ENCODE results near the gene MAGEA1. TPM values are rescaled to one million over a fixed set of nuclear protein-coding genes. Genes with fewer than 3 reads are reported as not detected.
A peak's percentile ranks its signal among the peaks of the same experiment; 100 is the strongest.
"Not testable (repeated sequence)": the region's sequence is repeated elsewhere in the genome, so short reads cannot be mapped to it uniquely, and the experiment has no call there.

Gene MAGEA1
- total RNA-seq, 1 experiment from 2014 or later, result not detected

DNA sequence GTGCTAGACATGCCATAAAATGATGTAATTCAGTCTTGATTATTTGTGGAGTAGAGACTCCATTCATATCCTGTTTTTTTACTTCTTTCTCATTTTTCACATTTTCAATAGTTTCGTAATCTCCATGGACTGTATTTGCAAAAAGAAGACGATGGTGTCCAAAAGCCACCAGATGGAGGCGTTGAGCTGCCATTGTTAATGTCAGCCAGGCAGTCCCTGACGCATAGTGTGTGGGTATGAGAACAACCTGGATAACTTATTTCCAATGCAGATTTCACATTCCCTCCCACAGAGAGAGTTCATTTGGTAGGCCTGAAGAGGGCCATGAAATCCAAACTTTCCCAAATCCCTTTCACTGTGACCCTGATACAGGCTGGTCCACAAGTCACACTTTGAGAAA lies 40.0 kb upstream of the MAGEA1 start:
- POLR2A ChIA-PET; H3K4me1 ChIP-seq (ENCODE audit: control insufficient read depth in 1 of 2, insufficient read depth in 2 of 2, low read length in 2 of 2); H3K27me3 ChIP-seq (ENCODE audit: insufficient read depth, low read length); H4K20me1 ChIP-seq (ENCODE audit: insufficient read depth); RAD21 ChIA-PET (ENCODE audit: low non-redundant PET in 1 of 2, low total read pairs in 2 of 2, uncharacterized antibody in 2 of 2, unreplicated experiment in 2 of 2); H3K79me2 ChIP-seq (ENCODE audit: insufficient read depth, low read length); H3K36me3 ChIP-seq (ENCODE audit: control insufficient read depth in 1 of 2, insufficient read depth in 2 of 2, low read length in 2 of 2); H3K9ac ChIP-seq (ENCODE audit: low read length); H3K4me3 ChIP-seq (replicated peaks in 1 of 2; ENCODE audit: low read depth in 1 of 2, low read length in 2 of 2); H3K4me2 ChIP-seq (ENCODE audit: low read length); CTCF ChIA-PET; DNase-seq (ENCODE audit: low read depth, low spot score); H3K27ac ChIP-seq (ENCODE audit: low read depth, low read length); BruUV-seq (replicated peaks); H3K9me2 ChIP-seq (ENCODE audit: insufficient read depth); intact Hi-C loops (cut with micrococcal nuclease); H3K9me3 ChIP-seq (ENCODE audit: control insufficient read depth in 1 of 2, insufficient read depth in 1 of 2, low read depth in 1 of 2, low read length in 2 of 2); H2AFZ ChIP-seq (ENCODE audit: low read depth, low read length, poor library complexity, severe bottlenecking): not testable (repeated sequence)
- peak; percentile 72 for ATAC-seq

- intact Hi-C loops (cut with micrococcal nuclease); ATAC-seq; POLR2A ChIA-PET; H3K27me3 ChIP-seq (ENCODE audit: insufficient read depth, low read length); BruUV-seq (replicated peaks); H2AFZ ChIP-seq (ENCODE audit: low read depth, low read length, poor library complexity, severe bottlenecking); H3K36me3 ChIP-seq (ENCODE audit: control insufficient read depth in 1 of 2, insufficient read depth in 2 of 2, low read length in 2 of 2); H3K79me2 ChIP-seq (ENCODE audit: insufficient read depth, low read length); RAD21 ChIA-PET (ENCODE audit: low non-redundant PET in 1 of 2, low total read pairs in 2 of 2, uncharacterized antibody in 2 of 2, unreplicated experiment in 2 of 2); H3K4me2 ChIP-seq (ENCODE audit: low read length); H3K4me3 ChIP-seq (replicated peaks in 1 of 2; ENCODE audit: low read depth in 1 of 2, low read length in 2 of 2); H3K9me3 ChIP-seq (ENCODE audit: control insufficient read depth in 1 of 2, insufficient read depth in 1 of 2, low read depth in 1 of 2, low read length in 2 of 2); H4K20me1 ChIP-seq (ENCODE audit: insufficient read depth); DNase-seq (ENCODE audit: low read depth, low spot score); H3K9me2 ChIP-seq (ENCODE audit: insufficient read depth); H3K27ac ChIP-seq (ENCODE audit: low read depth, low read length); H3K9ac ChIP-seq (ENCODE audit: low read length); CTCF ChIA-PET; H3K4me1 ChIP-seq (ENCODE audit: control insufficient read depth in 1 of 2, insufficient read depth in 2 of 2, low read length in 2 of 2): not testable (repeated sequence)
Observed at GRCh38 chrX:153146288-153146687, 32.8 kb upstream of the MAGEA1 start.

DNA sequence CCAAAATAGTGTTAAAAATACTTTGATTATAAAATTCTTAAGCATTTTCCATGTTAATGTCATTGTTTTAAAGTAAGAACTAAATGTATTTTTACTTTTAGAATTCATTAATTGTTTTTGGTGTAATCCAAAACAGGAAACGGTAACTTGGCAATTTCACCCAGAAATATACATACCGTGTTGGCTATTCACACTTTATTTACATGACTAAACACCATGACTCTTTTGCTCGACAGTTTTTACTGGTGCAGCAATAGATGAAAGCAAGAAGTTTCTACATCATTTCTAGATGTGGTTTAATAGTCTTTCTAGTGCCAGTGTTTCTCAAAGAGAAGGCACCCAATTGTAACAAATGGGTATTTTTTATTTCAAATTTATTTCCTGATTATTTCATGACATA lies 25.6 kb upstream of the MAGEA1 start:
- H3K9ac ChIP-seq (ENCODE audit: low read length), result no peak overlapping the region
- RAD21 ChIA-PET (ENCODE audit: low non-redundant PET in 1 of 2, low total read pairs in 2 of 2, uncharacterized antibody in 2 of 2, unreplicated experiment in 2 of 2), result no interaction called here
- no peak for ATAC-seq
- intact Hi-C loops (cut with micrococcal nuclease), result no loop called here
- no peaks in the 10 kb centered on the region for H3K9me2 ChIP-seq (ENCODE audit: insufficient read depth)
- H3K4me1 ChIP-seq (ENCODE audit: control insufficient read depth in 1 of 2, insufficient read depth in 2 of 2, low read length in 2 of 2), result no peaks in the 10 kb centered on the region
- H3K79me2 ChIP-seq (ENCODE audit: insufficient read depth, low read length), result no peaks in the 10 kb centered on the region
- BruUV-seq (replicated peaks), result no TSS peak
- POLR2A ChIA-PET, result no interaction called here
- H3K27me3 ChIP-seq (ENCODE audit: insufficient read depth, low read length), result peaks cover 21% of the 10 kb centered on the region
- H2AFZ ChIP-seq (ENCODE audit: low read depth, low read length, poor library complexity, severe bottlenecking), result no peak overlapping the region
- H4K20me1 ChIP-seq (ENCODE audit: insufficient read depth), result no peaks in the 10 kb centered on the region
- H3K4me3 ChIP-seq (replicated peaks in 1 of 2; ENCODE audit: low read depth in 1 of 2, low read length in 2 of 2), result no peak overlapping the region
- CTCF ChIA-PET, result no interaction called here
- no peak overlapping the region for H3K4me2 ChIP-seq (ENCODE audit: low read length)
- DNase-seq (ENCODE audit: low read depth, low spot score), result no peak
- H3K36me3 ChIP-seq (ENCODE audit: control insufficient read depth in 1 of 2, insufficient read depth in 2 of 2, low read length in 2 of 2), result no peaks in the 10 kb centered on the region
- no peak overlapping the region for H3K27ac ChIP-seq (ENCODE audit: low read depth, low read length)
- H3K9me3 ChIP-seq (ENCODE audit: control insufficient read depth in 1 of 2, insufficient read depth in 1 of 2, low read depth in 1 of 2, low read length in 2 of 2), result no peaks in the 10 kb centered on the region
- no peak for TF ChIP-seq TCF7L2 (IDR thresholded peaks at IDR 0.05; ENCODE audit: borderline replicate concordance, extremely low read depth, insufficient read depth, insufficient read length)
- no peak for TF ChIP-seq SRF (IDR thresholded peaks at IDR 0.05; ENCODE audit: low read depth)
- TF ChIP-seq CEBPB (IDR thresholded peaks at IDR 0.05; ENCODE audit: low read depth), result no peak
- no peak for TF ChIP-seq MAX (IDR thresholded peaks at IDR 0.05)
- TF ChIP-seq POLR2AphosphoS5 (IDR thresholded peaks at IDR 0.05; ENCODE audit: low read depth, low read length), result no peak
- no peak for TF ChIP-seq JUND (IDR thresholded peaks at IDR 0.05)
- TF ChIP-seq, protein P1, sequence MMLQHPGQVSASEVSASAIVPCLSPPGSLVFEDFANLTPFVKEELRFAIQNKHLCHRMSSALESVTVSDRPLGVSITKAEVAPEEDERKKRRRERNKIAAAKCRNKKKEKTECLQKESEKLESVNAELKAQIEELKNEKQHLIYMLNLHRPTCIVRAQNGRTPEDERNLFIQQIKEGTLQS (IDR thresholded peaks at IDR 0.05), result no peak
- TF ChIP-seq, protein P2, sequence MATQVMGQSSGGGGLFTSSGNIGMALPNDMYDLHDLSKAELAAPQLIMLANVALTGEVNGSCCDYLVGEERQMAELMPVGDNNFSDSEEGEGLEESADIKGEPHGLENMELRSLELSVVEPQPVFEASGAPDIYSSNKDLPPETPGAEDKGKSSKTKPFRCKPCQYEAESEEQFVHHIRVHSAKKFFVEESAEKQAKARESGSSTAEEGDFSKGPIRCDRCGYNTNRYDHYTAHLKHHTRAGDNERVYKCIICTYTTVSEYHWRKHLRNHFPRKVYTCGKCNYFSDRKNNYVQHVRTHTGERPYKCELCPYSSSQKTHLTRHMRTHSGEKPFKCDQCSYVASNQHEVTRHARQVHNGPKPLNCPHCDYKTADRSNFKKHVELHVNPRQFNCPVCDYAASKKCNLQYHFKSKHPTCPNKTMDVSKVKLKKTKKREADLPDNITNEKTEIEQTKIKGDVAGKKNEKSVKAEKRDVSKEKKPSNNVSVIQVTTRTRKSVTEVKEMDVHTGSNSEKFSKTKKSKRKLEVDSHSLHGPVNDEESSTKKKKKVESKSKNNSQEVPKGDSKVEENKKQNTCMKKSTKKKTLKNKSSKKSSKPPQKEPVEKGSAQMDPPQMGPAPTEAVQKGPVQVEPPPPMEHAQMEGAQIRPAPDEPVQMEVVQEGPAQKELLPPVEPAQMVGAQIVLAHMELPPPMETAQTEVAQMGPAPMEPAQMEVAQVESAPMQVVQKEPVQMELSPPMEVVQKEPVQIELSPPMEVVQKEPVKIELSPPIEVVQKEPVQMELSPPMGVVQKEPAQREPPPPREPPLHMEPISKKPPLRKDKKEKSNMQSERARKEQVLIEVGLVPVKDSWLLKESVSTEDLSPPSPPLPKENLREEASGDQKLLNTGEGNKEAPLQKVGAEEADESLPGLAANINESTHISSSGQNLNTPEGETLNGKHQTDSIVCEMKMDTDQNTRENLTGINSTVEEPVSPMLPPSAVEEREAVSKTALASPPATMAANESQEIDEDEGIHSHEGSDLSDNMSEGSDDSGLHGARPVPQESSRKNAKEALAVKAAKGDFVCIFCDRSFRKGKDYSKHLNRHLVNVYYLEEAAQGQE (IDR thresholded peaks at IDR 0.05; ENCODE audit: low read depth), result no peak
- no peak for TF ChIP-seq ZNF274 (IDR thresholded peaks at IDR 0.05; ENCODE audit: low read depth, low read length)
